ENCODE measurements around the gene SNUPN. TPM values are rescaled to one million over a fixed set of nuclear protein-coding genes. Genes with fewer than 3 reads are reported as not detected.

The SNUPN gene
- total and polyA plus RNA-seq, 2 of the 4 experiments (the other 2 are of a cell fraction): 23.8 to 24.1 TPM

GRCh38 chr15:75597667-75598341 is 27.7 kb downstream of the SNUPN start:
- Histone ChIP-seq H3K23ac (ENCODE audit: low read depth, low read length) (no peak overlapping the region), H3K9me1 (ENCODE audit: insufficient read depth, low read length) (peaks cover 7% of the 10 kb centered on the region; the same call in 1 of the 2 replicates), H3K4me1 (ENCODE audit: control insufficient read depth, insufficient read depth, low read length) (no peaks in the 10 kb centered on the region), H3K4me3 (ENCODE audit: insufficient read depth, low read depth, low read length) (no peak overlapping the region), H3K4me2 (ENCODE audit: low read depth, low read length) (no peak overlapping the region), H3K27ac (ENCODE audit: insufficient read depth, low read length) (no peak overlapping the region), H2BK15ac (ENCODE audit: low read depth, low read length) (no peak overlapping the region), H3K18ac (ENCODE audit: low read depth, low read length) (no peak overlapping the region), H4K20me1 (ENCODE audit: insufficient read depth, low read length) (no peaks in the 10 kb centered on the region), H2AFZ (replicated peaks; ENCODE audit: low read length, poor library complexity) (no peak overlapping the region), H3K4ac (ENCODE audit: low read depth, low read length) (no peak overlapping the region), H2AK9ac (replicated peaks; ENCODE audit: low read depth, low read length, poor library complexity) (no peak overlapping the region), H2AK5ac (ENCODE audit: low read depth, low read length) (no peak overlapping the region), H3K9ac (ENCODE audit: low read depth, low read length) (no peak overlapping the region), H4K91ac (ENCODE audit: insufficient read depth, low read depth, low read length) (no peak overlapping the region), H3K14ac (replicated peaks; ENCODE audit: low read depth, low read length) (no peak overlapping the region), H3K9me3 (ENCODE audit: control insufficient read depth, insufficient read depth, low read length) (no peaks in the 10 kb centered on the region), H2BK20ac (ENCODE audit: low read depth, low read length) (no peak overlapping the region), H4K5ac (ENCODE audit: low read depth, low read length) (no peak overlapping the region), H2BK5ac (ENCODE audit: low read depth, low read length, poor library complexity, severe bottlenecking) (no peak overlapping the region), H3K36me3 (ENCODE audit: control insufficient read depth, insufficient read depth, low read length) (peaks cover 45% of the 10 kb centered on the region), H4K8ac (ENCODE audit: low read depth in 2 of 2, low read length in 2 of 2) (no peak overlapping the region), H3K27me3 (ENCODE audit: control insufficient read depth, insufficient read depth, low read length) (no peaks in the 10 kb centered on the region), H3K79me1 (ENCODE audit: low read depth in 1 of 2, low read length in 2 of 2) (peaks cover 0 to 4% of the 10 kb centered on the region in 2 experiments; a peak in 2 of 4 replicates), H3K56ac (ENCODE audit: extremely low read depth, insufficient read depth, low read length) (no peak overlapping the region), H2BK120ac (ENCODE audit: low read depth, low read length) (no peak overlapping the region)
- ATAC-seq (ENCODE audit: low read depth) (no peak), DNase-seq (no peak)
- ChIA-PET POLR2A (ENCODE audit: unreplicated experiment) (interaction anchor here (0.6 kb wide), 1 partner anchor 14 kb away, joined by 3 read pairs; no protein-coding TSS in a partner anchor), CTCF (interaction anchor here (0.6 to 2.3 kb wide), 2 partner anchors 19 to 96 kb away, joined by 3 to 5 read pairs; partner anchors contain the start of gene PTPN9)
- no TSS peak for BruUV-seq (replicated peaks)
- in situ Hi-C loops (cut with MboI; ENCODE audit: low sequenced_read_pairs) (no loop called here), intact Hi-C loops (cut with micrococcal nuclease) (no loop called here), dilution Hi-C loops (cut with HindIII; ENCODE audit: low sequenced_read_pairs, unreplicated experiment) (no loop called here)
- no CpG with 5 or more reads among the region's 3 CpGs for WGBS, 2 experiments (ENCODE audit: extremely low coverage in 2 of 2, insufficient read length in 1 of 2)
- TF ChIP-seq CTCF (conservative IDR thresholded peaks at IDR 0.05; ENCODE audit: low read depth, low read length): peak; percentile 25; the same call in 1 of the 2 replicates
- peak; percentile 33 for TF ChIP-seq RAD21 (IDR thresholded peaks at IDR 0.05; ENCODE audit: low read length)
- TF ChIP-seq MAFK (IDR thresholded peaks at IDR 0.05; ENCODE audit: low read depth, low read length): no peak
- TF ChIP-seq SMC3 (IDR thresholded peaks at IDR 0.05; ENCODE audit: low read depth, low read length): peak; percentile 26; the same call in 1 of the 2 replicates
